Measurements from ENCODE around the gene UBXN7.

GRCh38 chr3:196388956-196389355 is 43.3 kb downstream of the UBXN7 start:
- TF ChIP-seq, protein P1, sequence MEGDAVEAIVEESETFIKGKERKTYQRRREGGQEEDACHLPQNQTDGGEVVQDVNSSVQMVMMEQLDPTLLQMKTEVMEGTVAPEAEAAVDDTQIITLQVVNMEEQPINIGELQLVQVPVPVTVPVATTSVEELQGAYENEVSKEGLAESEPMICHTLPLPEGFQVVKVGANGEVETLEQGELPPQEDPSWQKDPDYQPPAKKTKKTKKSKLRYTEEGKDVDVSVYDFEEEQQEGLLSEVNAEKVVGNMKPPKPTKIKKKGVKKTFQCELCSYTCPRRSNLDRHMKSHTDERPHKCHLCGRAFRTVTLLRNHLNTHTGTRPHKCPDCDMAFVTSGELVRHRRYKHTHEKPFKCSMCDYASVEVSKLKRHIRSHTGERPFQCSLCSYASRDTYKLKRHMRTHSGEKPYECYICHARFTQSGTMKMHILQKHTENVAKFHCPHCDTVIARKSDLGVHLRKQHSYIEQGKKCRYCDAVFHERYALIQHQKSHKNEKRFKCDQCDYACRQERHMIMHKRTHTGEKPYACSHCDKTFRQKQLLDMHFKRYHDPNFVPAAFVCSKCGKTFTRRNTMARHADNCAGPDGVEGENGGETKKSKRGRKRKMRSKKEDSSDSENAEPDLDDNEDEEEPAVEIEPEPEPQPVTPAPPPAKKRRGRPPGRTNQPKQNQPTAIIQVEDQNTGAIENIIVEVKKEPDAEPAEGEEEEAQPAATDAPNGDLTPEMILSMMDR (conservative IDR thresholded peaks at IDR 0.05; ENCODE audit: low read depth, low read length), result no peak
- TF ChIP-seq BHLHE40 (IDR thresholded peaks at IDR 0.05; ENCODE audit: low read depth, low read length) (no peak), POLR2A (IDR thresholded peaks at IDR 0.05; ENCODE audit: low read depth, low read length) (no peak), CEBPB (IDR thresholded peaks at IDR 0.05; ENCODE audit: low read depth, low read length) (no peak), SMC3 (IDR thresholded peaks at IDR 0.05; ENCODE audit: low read depth, low read length) (no peak), RAD21 (IDR thresholded peaks at IDR 0.05; ENCODE audit: low read length) (no peak), RFX5 (IDR thresholded peaks at IDR 0.05; ENCODE audit: low read depth, low read length) (no peak)
